ENCODE data around the gene FLNB. TPM values are rescaled to one million over a fixed set of nuclear protein-coding genes. Genes with fewer than 3 reads are reported as not detected.

Gene FLNB
- total RNA-seq, 1 experiment from 2014 or later, result 75.4 TPM

GRCh38 chr3:58134468-58134867 lies 126.2 kb downstream of the FLNB start:
- Histone ChIP-seq H3K4me3 (ENCODE audit: insufficient read depth, low read depth, low read length) (no peak overlapping the region), H3K36me3 (replicated peaks; ENCODE audit: control insufficient read depth, insufficient read depth, low read length) (peaks cover 54% of the 10 kb centered on the region), H3K27me3 (ENCODE audit: control insufficient read depth, insufficient read depth, low read length) (no peaks in the 10 kb centered on the region)
- no peak for DNase-seq

- H3K4me3 ChIP-seq (ENCODE audit: insufficient read depth, low read depth, low read length), result no peak overlapping the region
- no peaks in the 10 kb centered on the region for H3K27me3 ChIP-seq (ENCODE audit: control insufficient read depth, insufficient read depth, low read length)
- peaks cover 57% of the 10 kb centered on the region for H3K36me3 ChIP-seq (replicated peaks; ENCODE audit: control insufficient read depth, insufficient read depth, low read length)
- DNase-seq, result no peak
Observed at GRCh38 chr3:58135712-58136543, 127.7 kb downstream of the FLNB start.

- DNase-seq, result no peak
- peaks cover 55% of the 10 kb centered on the region for H3K36me3 ChIP-seq (replicated peaks; ENCODE audit: control insufficient read depth, insufficient read depth, low read length)
Observed at GRCh38 chr3:58137306-58137705, 129.1 kb downstream of the FLNB start.

GRCh38 chr3:58141766-58142345 lies 133.6 kb downstream of the FLNB start:
- no peak for DNase-seq
- Histone ChIP-seq H3K27me3 (ENCODE audit: control insufficient read depth, insufficient read depth, low read length) (no peaks in the 10 kb centered on the region), H3K4me3 (ENCODE audit: insufficient read depth, low read depth, low read length) (no peak overlapping the region), H3K36me3 (replicated peaks; ENCODE audit: control insufficient read depth, insufficient read depth, low read length) (peaks cover 62% of the 10 kb centered on the region)

More at GRCh38 chr3:58137306-58137705, 129.1 kb downstream of the FLNB start:
- Histone ChIP-seq H3K4me3 (ENCODE audit: insufficient read depth, low read depth, low read length) (no peak overlapping the region), H3K27me3 (ENCODE audit: control insufficient read depth, insufficient read depth, low read length) (no peaks in the 10 kb centered on the region)

GRCh38 chr3:58143417-58144055 lies 135.3 kb downstream of the FLNB start:
- no peak overlapping the region for H3K4me3 ChIP-seq (ENCODE audit: insufficient read depth, low read depth, low read length)
- DNase-seq, result no peak
- H3K27me3 ChIP-seq (ENCODE audit: control insufficient read depth, insufficient read depth, low read length), result no peaks in the 10 kb centered on the region
- H3K36me3 ChIP-seq (replicated peaks; ENCODE audit: control insufficient read depth, insufficient read depth, low read length), result peaks cover 63% of the 10 kb centered on the region

GRCh38 chr3:58144478-58145325 lies 136.5 kb downstream of the FLNB start:
- no peaks in the 10 kb centered on the region for H3K27me3 ChIP-seq (ENCODE audit: control insufficient read depth, insufficient read depth, low read length)
- no peak for DNase-seq
- H3K4me3 ChIP-seq (ENCODE audit: insufficient read depth, low read depth, low read length), result no peak overlapping the region
- H3K36me3 ChIP-seq (replicated peaks; ENCODE audit: control insufficient read depth, insufficient read depth, low read length), result peaks cover 67% of the 10 kb centered on the region

GRCh38 chr3:58148049-58148448 lies 139.8 kb downstream of the FLNB start:
- Histone ChIP-seq H3K4me3 (ENCODE audit: insufficient read depth, low read depth, low read length) (no peak overlapping the region), H3K27me3 (ENCODE audit: control insufficient read depth, insufficient read depth, low read length) (no peaks in the 10 kb centered on the region), H3K36me3 (replicated peaks; ENCODE audit: control insufficient read depth, insufficient read depth, low read length) (peaks cover 62% of the 10 kb centered on the region)
- DNase-seq, result no peak

GRCh38 chr3:58150130-58150809 lies 142.0 kb downstream of the FLNB start:
- H3K4me3 ChIP-seq (ENCODE audit: insufficient read depth, low read depth, low read length), result no peak overlapping the region
- no peaks in the 10 kb centered on the region for H3K27me3 ChIP-seq (ENCODE audit: control insufficient read depth, insufficient read depth, low read length)
- DNase-seq, result no peak
- peaks cover 66% of the 10 kb centered on the region for H3K36me3 ChIP-seq (replicated peaks; ENCODE audit: control insufficient read depth, insufficient read depth, low read length)

GRCh38 chr3:58150810-58151199 lies 142.6 kb downstream of the FLNB start:
- no peak for DNase-seq
- Histone ChIP-seq H3K27me3 (ENCODE audit: control insufficient read depth, insufficient read depth, low read length) (no peaks in the 10 kb centered on the region), H3K4me3 (ENCODE audit: insufficient read depth, low read depth, low read length) (no peak overlapping the region), H3K36me3 (replicated peaks; ENCODE audit: control insufficient read depth, insufficient read depth, low read length) (peaks cover 62% of the 10 kb centered on the region)

- Histone ChIP-seq H3K36me3 (replicated peaks; ENCODE audit: control insufficient read depth, insufficient read depth, low read length) (peaks cover 61% of the 10 kb centered on the region), H3K4me3 (ENCODE audit: insufficient read depth, low read depth, low read length) (no peak overlapping the region), H3K27me3 (ENCODE audit: control insufficient read depth, insufficient read depth, low read length) (no peaks in the 10 kb centered on the region)
- DNase-seq, result no peak
Observed at GRCh38 chr3:58151637-58152036, 143.4 kb downstream of the FLNB start.

GRCh38 chr3:58152225-58153015 lies 144.2 kb downstream of the FLNB start:
- no peaks in the 10 kb centered on the region for H3K27me3 ChIP-seq (ENCODE audit: control insufficient read depth, insufficient read depth, low read length)
- H3K36me3 ChIP-seq (replicated peaks; ENCODE audit: control insufficient read depth, insufficient read depth, low read length), result peaks cover 53% of the 10 kb centered on the region
- DNase-seq, result no peak
- H3K4me3 ChIP-seq (ENCODE audit: insufficient read depth, low read depth, low read length), result no peak overlapping the region

- Histone ChIP-seq H3K4me3 (ENCODE audit: insufficient read depth, low read depth, low read length) (no peak overlapping the region), H3K36me3 (replicated peaks; ENCODE audit: control insufficient read depth, insufficient read depth, low read length) (peaks cover 52% of the 10 kb centered on the region), H3K27me3 (ENCODE audit: control insufficient read depth, insufficient read depth, low read length) (no peaks in the 10 kb centered on the region)
- no peak for DNase-seq
Observed at GRCh38 chr3:58153371-58153770, 145.1 kb downstream of the FLNB start.

GRCh38 chr3:58154626-58155449 lies 146.6 kb downstream of the FLNB start:
- Histone ChIP-seq H3K27me3 (ENCODE audit: control insufficient read depth, insufficient read depth, low read length) (no peaks in the 10 kb centered on the region), H3K4me3 (ENCODE audit: insufficient read depth, low read depth, low read length) (no peak overlapping the region), H3K36me3 (replicated peaks; ENCODE audit: control insufficient read depth, insufficient read depth, low read length) (peaks cover 52% of the 10 kb centered on the region)
- DNase-seq, result no peak
